Activated T-cell treated with anti-CD3 and anti-CD28 coated beads for 24 hours (primary cell): ENCODE results near the gene NAT14.

Source experiments
- DNase-seq: peaks from one replicate; pipeline ENCODE4 v3.0.0-alpha.2; 2020; ENCODE audit warnings: low read depth

The NAT14 gene

GRCh38 chr19:55471266-55471665, 13.7 kb upstream of the NAT14 start:
- no peak for DNase-seq

- no peak for DNase-seq
Observed at GRCh38 chr19:55472463-55472862, 12.5 kb upstream of the NAT14 start.

GRCh38 chr19:55473225-55474012, 11.6 kb upstream of the NAT14 start:
- no peak for DNase-seq

DNA sequence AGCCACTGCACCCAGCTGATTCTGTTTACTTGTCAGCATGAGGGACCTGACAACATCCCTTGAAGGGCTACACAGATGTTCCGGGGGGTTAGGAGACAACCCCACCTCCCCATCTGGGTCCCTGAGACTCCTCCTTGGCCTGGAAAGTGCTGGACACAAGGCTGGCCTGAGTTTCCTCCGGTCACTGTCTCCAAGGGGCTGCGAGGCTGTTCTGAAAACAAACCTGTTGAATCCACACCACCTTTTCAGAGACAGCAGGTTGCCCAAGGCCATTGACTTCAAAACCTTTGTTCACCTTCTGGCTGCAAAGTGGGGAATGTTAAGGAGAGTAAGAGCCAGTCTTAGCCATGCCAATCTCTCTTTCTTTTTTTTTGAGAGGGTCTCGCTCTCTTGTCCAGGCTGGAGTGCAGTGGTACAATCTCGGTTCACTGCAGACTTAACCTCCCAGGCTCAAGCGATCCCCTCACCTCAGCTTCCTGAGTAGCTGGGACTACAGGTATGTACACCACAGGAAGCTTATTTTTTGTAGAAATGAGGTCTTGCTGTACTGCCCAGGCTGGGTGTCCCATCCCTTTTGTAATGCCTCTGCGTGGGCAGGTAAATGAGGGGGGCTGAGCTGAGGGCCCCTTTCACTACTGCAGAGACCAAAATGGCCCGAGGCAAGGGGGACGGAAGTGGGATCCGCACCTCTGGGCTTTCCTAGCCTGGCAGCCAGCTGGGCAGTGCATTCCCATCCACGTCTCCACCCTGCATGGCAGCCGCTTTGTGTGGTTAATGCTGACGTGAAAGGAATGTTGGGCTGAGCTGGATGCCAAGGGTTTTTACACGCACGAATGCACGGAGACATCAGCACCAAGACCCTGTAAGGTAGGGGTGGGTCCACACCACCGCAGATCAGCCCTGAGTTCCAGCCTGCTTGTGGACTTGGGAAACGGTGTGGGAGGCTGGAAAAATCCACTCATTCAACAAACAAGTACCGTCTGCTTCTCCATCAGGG, 10.4 kb upstream of the NAT14 start:
- DNase-seq, result no peak

GRCh38 chr19:55476100-55476775, 8.8 kb upstream of the NAT14 start, which contains the start of gene ZNF628:
TSS of gene ZNF628 (plus strand) at chr19:55476617. CDS start at chr19:55479911, 3,294 bp downstream.
- DNase-seq, result peak; percentile 97

DNA sequence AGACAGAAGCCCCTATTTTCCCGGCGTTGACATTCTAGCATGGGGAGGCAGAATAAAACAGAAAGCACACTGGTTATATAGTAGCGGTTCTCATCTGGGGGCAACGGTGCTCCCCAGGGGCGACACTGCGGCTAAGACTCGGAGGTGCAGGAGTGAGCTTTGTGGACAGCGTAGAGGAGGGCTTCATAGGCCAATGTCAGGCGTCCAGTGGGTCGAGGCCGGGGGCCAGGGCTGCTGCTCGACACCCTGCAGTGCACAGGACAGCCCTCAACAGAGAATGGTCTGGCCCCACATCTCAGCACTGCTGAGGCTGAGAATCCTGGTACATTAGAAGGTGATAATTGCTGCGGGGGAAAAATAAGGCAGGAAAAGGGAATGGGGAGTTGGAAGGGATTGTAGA, 7.1 kb upstream of the NAT14 start:
- no peak for DNase-seq

DNA sequence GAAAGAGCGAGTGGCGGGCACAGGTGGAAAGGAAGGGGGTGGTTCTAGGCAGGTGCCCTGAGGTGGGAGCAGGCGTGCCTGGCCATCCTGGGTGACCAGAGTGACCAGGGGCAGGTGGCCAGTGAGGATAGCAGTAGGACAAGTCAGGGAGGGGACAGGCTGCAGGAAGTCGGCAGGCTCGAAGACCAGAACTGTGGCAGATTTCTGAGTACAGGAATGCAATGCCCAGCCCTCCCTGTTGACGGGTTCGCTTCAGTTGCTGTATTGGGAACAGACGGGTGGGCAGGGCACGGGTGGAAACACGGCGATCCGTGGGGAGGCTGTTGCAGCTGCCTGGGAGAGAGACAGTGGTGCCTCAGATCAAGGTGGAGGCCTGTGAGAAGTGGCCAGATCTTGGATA, 6.6 kb upstream of the NAT14 start:
- DNase-seq, result no peak

- no peak for DNase-seq
Observed at GRCh38 chr19:55479045-55479444, 5.9 kb upstream of the NAT14 start.

DNA sequence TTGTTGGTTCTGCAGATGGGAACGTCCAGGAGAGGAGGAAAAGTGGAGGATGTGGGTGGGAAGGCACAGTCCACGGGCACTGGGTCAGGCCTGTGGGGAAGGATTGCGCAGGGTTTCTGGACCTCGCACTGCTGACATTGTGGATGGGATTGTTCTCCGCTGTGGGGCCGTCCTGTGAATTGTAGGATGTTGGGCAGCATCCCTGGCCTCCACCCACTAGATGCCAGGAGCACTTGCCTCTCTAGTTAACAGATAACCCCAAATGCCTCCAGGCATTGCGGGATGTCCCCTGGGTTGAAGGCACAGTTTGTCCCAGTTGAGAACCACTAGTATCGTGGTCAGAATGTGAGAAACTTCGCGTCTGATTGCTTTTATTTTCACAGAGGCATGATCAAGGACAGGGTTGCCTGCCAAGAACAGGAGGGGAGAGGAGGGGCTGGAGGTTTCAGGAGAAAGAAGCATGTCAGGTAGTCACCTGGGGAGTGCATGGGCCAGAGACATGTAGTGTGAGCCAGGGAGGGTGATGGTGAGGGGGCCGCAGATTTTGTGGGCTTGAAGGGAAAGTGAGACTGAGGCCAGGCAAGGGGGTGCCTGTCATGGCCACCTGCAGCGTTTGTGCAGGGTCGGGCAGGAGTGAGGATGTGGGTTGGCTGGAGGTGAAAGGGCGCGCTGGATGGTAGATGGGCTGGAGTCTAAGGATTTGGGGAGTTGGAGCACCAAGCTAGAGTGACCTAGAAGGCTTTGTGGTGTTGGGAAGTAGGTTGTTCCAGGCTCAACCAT, 5.3 kb upstream of the NAT14 start:
- no peak for DNase-seq

DNA sequence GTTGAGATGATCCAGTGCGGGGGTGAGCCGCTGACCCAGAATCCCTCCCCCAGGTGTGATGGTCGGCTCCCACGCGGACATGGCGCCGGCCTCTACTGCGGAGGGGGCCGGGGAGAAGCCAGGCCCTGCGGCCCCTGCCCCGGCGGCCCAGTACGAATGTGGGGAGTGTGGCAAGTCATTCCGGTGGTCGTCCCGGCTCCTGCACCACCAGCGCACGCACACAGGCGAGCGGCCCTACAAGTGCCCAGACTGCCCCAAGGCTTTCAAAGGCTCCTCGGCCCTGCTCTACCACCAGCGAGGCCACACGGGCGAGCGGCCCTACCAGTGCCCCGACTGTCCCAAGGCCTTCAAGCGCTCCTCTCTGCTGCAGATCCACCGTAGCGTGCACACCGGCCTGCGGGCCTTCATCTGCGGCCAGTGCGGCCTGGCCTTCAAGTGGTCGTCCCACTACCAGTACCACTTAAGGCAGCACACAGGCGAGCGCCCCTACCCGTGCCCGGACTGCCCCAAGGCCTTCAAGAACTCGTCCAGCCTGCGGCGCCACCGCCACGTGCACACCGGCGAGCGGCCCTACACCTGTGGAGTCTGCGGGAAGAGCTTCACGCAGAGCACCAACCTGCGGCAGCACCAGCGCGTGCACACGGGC, 3.7 kb upstream of the NAT14 start:
- no peak for DNase-seq

DNA sequence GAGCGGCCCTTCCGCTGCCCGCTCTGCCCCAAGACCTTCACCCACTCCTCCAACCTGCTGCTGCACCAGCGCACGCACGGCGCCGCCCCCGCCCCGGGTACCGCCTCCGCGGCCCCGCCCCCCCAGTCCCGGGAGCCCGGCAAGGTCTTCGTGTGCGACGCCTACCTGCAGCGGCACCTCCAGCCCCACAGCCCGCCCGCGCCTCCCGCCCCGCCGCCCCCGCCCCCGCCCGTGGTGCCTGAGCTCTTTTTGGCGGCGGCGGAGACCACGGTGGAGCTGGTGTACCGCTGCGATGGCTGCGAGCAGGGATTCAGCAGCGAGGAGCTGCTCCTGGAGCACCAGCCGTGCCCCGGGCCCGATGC, 3.2 kb upstream of the NAT14 start:
- no peak for DNase-seq

DNA sequence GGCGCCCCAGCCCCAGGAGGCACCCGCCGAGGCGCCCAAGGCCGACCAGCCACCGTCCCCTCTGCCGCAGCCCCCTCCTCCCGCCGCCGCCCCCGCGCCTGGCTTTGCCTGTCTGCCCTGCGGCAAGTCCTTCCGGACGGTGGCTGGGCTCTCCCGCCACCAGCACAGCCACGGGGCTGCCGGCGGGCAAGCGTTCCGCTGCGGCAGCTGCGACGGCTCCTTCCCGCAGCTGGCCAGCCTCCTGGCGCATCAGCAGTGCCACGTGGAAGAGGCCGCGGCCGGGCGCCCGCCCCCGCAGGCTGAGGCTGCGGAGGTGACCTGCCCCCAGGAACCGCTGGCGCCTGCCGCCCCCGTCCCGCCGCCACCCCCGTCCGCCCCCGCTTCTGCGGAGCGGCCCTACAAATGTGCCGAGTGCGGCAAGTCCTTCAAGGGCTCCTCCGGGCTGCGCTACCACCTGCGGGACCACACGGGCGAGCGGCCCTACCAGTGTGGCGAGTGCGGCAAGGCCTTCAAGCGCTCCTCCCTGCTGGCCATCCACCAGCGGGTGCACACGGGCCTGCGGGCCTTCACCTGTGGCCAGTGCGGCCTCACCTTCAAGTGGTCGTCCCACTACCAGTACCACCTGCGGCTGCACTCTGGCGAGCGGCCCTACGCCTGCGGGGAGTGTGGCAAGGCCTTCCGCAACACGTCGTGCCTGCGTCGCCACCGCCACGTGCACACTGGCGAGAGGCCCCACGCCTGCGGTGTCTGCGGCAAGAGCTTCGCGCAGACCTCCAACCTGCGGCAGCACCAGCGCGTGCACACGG, 2.6 kb upstream of the NAT14 start:
- DNase-seq, result no peak

DNA sequence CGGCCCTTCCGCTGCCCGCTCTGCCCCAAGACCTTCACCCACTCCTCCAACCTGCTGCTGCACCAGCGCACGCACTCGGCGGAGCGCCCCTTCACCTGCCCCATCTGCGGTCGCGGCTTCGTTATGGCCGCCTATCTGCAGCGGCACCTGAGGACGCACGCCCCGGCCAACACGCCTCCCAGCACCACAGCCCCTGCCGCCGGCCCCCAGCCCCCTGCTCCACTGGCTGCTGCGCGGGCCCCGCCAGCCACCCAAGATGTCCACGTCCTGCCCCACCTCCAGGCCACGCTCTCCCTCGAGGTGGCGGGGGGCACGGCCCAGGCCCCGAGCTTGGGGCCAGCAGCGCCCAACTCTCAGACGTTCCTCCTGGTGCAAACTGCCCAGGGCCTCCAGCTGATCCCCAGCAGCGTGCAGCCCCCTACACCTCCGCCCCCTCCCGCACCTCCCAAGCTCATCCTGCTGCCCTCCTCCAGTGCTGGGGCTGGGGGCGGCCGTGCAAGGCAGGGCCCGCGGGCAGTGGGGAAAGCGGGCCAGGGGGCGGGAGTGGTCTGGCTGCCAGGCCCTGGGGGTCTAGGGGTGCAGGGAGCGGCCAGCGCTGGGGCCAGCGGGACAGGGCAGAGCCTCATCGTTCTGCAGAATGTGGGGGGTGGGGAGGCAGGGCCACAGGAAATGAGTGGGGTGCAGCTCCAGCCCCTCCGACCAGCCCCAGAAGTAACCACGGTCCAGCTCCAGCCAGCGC, 1.9 kb upstream of the NAT14 start:
- DNase-seq, result no peak

DNA sequence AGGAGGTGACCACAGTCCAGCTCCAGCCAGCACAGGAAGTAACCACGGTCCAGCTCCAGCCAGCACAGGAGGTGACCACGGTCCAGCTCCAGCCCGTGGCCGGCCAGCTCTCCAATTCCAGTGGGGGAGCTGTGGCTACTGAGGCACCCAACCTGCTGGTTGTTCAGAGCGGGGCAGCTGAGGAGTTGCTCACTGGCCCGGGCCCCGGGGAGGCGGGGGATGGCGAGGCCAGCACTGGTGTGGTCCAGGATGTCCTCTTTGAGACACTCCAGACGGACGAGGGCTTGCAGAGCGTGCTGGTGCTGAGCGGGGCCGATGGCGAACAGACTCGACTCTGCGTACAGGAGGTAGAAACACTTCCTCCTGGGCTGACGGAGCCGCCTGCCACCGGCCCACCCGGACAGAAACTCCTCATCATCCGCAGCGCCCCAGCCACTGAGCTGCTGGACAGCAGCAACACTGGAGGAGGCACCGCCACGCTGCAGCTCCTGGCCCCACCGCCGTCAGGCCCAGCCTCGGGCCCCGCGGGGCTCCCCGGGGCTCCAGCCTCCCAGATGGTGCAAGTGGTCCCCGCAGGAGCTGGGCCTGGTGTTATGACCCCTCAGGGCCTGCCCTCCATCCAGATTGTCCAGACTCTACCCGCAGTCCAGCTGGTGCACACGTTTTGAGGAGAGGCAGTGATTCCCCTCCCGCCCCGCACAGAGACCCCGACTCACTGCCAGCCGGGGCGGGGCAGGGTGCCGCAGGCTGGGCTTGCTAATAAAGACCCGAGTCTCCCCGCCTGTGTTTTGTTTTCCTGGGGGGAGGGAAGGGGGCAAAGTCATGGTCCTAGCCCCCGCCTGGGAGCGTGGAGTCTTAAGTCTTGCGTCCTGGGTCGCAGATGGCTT, 1.0 kb upstream of the NAT14 start:
- DNase-seq, result no peak

GRCh38 chr19:55485439-55486011, 537 bp downstream of the NAT14 start:
- no peak for DNase-seq

- DNase-seq, result no peak
Observed at GRCh38 chr19:55486043-55486970, 1.3 kb downstream of the NAT14 start.
